B cell (primary cell): Measurements from ENCODE around the gene PPP4R4. TPM values are rescaled to one million over a fixed set of nuclear protein-coding genes. Genes with fewer than 3 reads are reported as not detected.
A peak's percentile ranks its signal among the peaks of the same experiment; 100 is the strongest.

ENCODE experiments used
- ATAC-seq: fragments of 200-7000 bp; cut with Tn5 transposase; one replicate; pipeline ENCODE4 v1.10.0; 2021; ENCODE audit warnings: low read depth, mild to moderate bottlenecking, moderate number of reproducible peaks, moderate library complexity
- CTCF ChIA-PET: fragments of 350-600 bp; sonication (Branson Sonifier 250); formaldehyde crosslinking; loops from one replicate; lab custom pipeline; 2021; ENCODE audit warnings: antibody characterized with exemption, inconsistent platforms; lab: Charles Lee
- POLR2A ChIA-PET: fragments of 350-600 bp; sonication (Branson Sonifier 250); formaldehyde crosslinking; loops from one replicate; lab custom pipeline; 2021; ENCODE audit warnings: antibody characterized with exemption; lab: Charles Lee
- DNase-seq: peaks from one replicate; pipeline ENCODE4 v3.0.0; 2013
- H2AFZ ChIP-seq: 2 replicates; pipeline ENCODE4 v1.6.1; 2012; ENCODE audit warnings: mild to moderate bottlenecking, low read depth, low read length; ENCODE audit not compliant: insufficient read depth, poor library complexity, severe bottlenecking
- H3K27ac ChIP-seq, 2 donors: 1 replicate in 1 of 2; 2 replicates in 1 of 2; pipeline ENCODE4 v1.5.1; 2012 to 2013; ENCODE audit warnings: low read length in 2 of 2, mild to moderate bottlenecking in 2 of 2, moderate library complexity in 1 of 2
- H3K27me3 ChIP-seq, 4 experiments: fragments of 200-600 bp in 1 of 4; sonication (generic) in 1 of 4; replicated peaks in 1 of 4; 1 replicate in 2 of 4; 2 replicates in 2 of 4; pipeline versions ENCODE4 v1.6.1 to v1.7.0; 2013 to 2016; ENCODE audit warnings: low read length in 3 of 4, mild to moderate bottlenecking in 2 of 4, mixed read lengths in 1 of 4, moderate library complexity in 1 of 4; ENCODE audit not compliant: insufficient read depth in 4 of 4, control insufficient read depth in 3 of 4; ENCODE audit errors: control extremely low read depth in 1 of 4
- H3K36me3 ChIP-seq, 2 experiments: replicated peaks in 1 of 2; 1 replicate in 1 of 2; 2 replicates in 1 of 2; pipeline versions ENCODE4 v1.6.1 to v1.7.1; 2013; ENCODE audit warnings: low read length in 1 of 2; ENCODE audit not compliant: insufficient read depth in 2 of 2, control insufficient read depth in 1 of 2; ENCODE audit errors: control extremely low read depth in 1 of 2, extremely low read depth in 1 of 2
- H3K4me1 ChIP-seq, 2 donors: fragments of 200-600 bp in 1 of 2; sonication (generic) in 1 of 2; 1 replicate in 1 of 2; 2 replicates in 1 of 2; pipeline versions ENCODE4 v1.5.1 to v1.6.1; 2013 to 2017; ENCODE audit warnings: low read length in 2 of 2; ENCODE audit not compliant: control insufficient read depth in 2 of 2, insufficient read depth in 2 of 2
- H3K4me2 ChIP-seq: replicated peaks from 2 replicates; pipeline ENCODE3; 2012; ENCODE audit warnings: mild to moderate bottlenecking, low read depth, low read length; ENCODE audit not compliant: poor library complexity, severe bottlenecking
- H3K4me3 ChIP-seq, 5 experiments: fragments of 200-600 bp in 1 of 5; sonication (generic) in 1 of 5; 1 replicate in 3 of 5; 2 replicates in 2 of 5; pipeline versions ENCODE4 v1.5.1 to v1.7.0; 2011 to 2016; ENCODE audit warnings: low read length in 4 of 5, mild to moderate bottlenecking in 4 of 5, low read depth in 2 of 5, control low read depth in 1 of 5, moderate library complexity in 1 of 5; ENCODE audit not compliant: insufficient read depth in 1 of 5; ENCODE audit errors: control extremely low read depth in 1 of 5, extremely low read depth in 1 of 5
- H3K79me2 ChIP-seq: fragments of 200-600 bp; sonication (generic); one replicate; pipeline ENCODE4 v1.6.0; 2016; ENCODE audit warnings: low read length; ENCODE audit not compliant: control insufficient read depth, insufficient read depth
- H3K9ac ChIP-seq: fragments of 200-600 bp; sonication (generic); 2 replicates; pipeline ENCODE4 v1.6.1; 2017; ENCODE audit warnings: mild to moderate bottlenecking, low read length, moderate library complexity
- H3K9me3 ChIP-seq, 3 donors: one replicate each; pipeline versions ENCODE4 v1.6.1 to v1.7.1; 2013; ENCODE audit warnings: low read length in 2 of 3; ENCODE audit not compliant: control insufficient read depth in 2 of 3, insufficient read depth in 1 of 3; ENCODE audit errors: control extremely low read depth in 1 of 3
- H4K20me1 ChIP-seq: 2 replicates; pipeline ENCODE4 v1.6.0; 2012; ENCODE audit warnings: mild to moderate bottlenecking, low read length; ENCODE audit not compliant: insufficient read depth, control insufficient read depth, poor library complexity, severe bottlenecking
- H3K27ac Mint-ChIP-seq: one replicate; pipeline ENCODE4 v1.8.0; 2021; ENCODE audit warnings: mixed read lengths
- H3K27me3 Mint-ChIP-seq: one replicate; pipeline ENCODE4 v1.8.0; 2021; ENCODE audit warnings: mixed read lengths
- H3K4me1 Mint-ChIP-seq: one replicate; pipeline ENCODE4 v1.8.0; 2021; ENCODE audit warnings: mixed read lengths
- H3K4me3 Mint-ChIP-seq: one replicate; pipeline ENCODE4 v1.8.0; 2021; ENCODE audit warnings: mixed read lengths
- H3K9me3 Mint-ChIP-seq: one replicate; pipeline ENCODE4 v1.8.0; 2022; ENCODE audit warnings: mixed read lengths; ENCODE audit not compliant: insufficient read depth
- EZH2 ChIP-seq: IDR thresholded peaks from 2 replicates; pipeline ENCODE4 v1.6.1; 2012; ENCODE audit warnings: borderline replicate concordance, low read depth, mild to moderate bottlenecking, moderate library complexity, low read length; ENCODE audit not compliant: insufficient read depth, poor library complexity, severe bottlenecking
- WGBS: methylation state at CpG from one replicate; pipeline ENCODE4 v1.1.5; 2013; ENCODE audit warnings: missing lambda C conversion rate; ENCODE audit not compliant: insufficient coverage; 5-methylcytosine and 5-hydroxymethylcytosine counted together
- intact Hi-C: fragments of 100-400 bp; cut with micrococcal nuclease; formaldehyde crosslinking; loops from one replicate; pipeline ENCODE4 v1.10.0; 2022
- polyA plus RNA-seq: library from polyadenylated mRNA; depleted of rRNA; stranded (reverse); fragments of >200 nt; gene quantifications from 2 replicates; pipeline ENCODE4 v1.2.3, GENCODE V29; 2012
- total RNA-seq, 2 donors: library from RNA; stranded (reverse); fragments of 120-200 nt in 1 of 2; gene quantifications; 1 replicate in 1 of 2; 2 replicates in 1 of 2; pipeline versions ENCODE4 v1.2.3 to v1.2.4, GENCODE V29; 2013 to 2022
- TF ChIP-seq, protein P1 (sequence below): fragments of 200-600 bp; IDR thresholded peaks from one replicate; pipeline ENCODE4 v1.8.0; 2022; ENCODE audit warnings: antibody characterized with exemption, mild to moderate bottlenecking

Gene PPP4R4
- total and polyA plus RNA-seq, 2 donors (not counting 1 experiment from before 2014, with no cell fraction given), result not detected

DNA sequence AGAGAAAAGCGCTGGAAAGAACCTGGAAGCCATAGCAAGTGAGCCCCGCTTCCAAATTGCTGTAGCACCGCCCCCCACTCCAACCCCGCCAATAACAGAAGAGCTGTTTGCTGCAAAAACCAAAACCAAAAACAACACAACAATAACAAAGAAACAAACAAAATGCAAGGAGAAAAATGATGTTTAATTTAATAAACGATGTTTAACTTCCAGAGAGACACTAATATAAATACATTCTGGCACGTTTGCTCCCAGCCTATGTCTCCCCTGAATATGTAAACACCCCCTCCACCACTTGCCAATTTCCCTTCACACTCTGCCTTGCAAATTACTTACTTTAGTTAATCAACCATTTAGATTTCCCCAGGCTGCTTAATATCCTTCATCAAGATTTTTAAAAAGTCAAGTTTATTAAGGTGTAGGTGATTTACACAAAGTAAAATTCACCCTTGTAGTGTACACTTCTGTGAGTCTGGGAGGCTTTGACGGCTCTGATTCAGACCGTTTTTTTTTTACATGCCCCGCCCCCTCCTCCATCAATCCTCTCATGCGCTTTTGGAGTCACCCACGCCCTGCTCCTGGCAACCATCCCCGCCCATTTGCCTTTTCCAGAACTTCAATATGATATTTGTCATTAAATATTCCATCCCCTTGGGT is 44.2 kb upstream of the PPP4R4 start:
- Histone ChIP-seq H3K4me1 (peaks cover 12 to 18% of the 10 kb centered on the region in 2 donors), H4K20me1 (no peaks in the 10 kb centered on the region), H3K79me2 (no peaks in the 10 kb centered on the region), H3K27me3 (peaks cover 0 to 4% (median 0%) of the 10 kb centered on the region in 4 experiments), H3K4me3 (peak overlapping the region; percentile 57 to 85 (median 65)), H3K27ac (peak overlapping the region in 1 of 2 donors; percentile 35), H2AFZ (peak overlapping the region; percentile 91), H3K9me3 (no peaks in the 10 kb centered on the region), H3K4me2 (peak overlapping the region; percentile 91), H3K36me3 (peaks cover 0 to 3% of the 10 kb centered on the region in 2 experiments), H3K9ac (peak overlapping the region; percentile 69)
- Mint-ChIP-seq H3K4me1 (peaks cover 14% of the 10 kb centered on the region), H3K9me3 (no peaks in the 10 kb centered on the region), H3K4me3 (peak overlapping the region; percentile 94), H3K27me3 (peaks cover 10% of the 10 kb centered on the region), H3K27ac (peak overlapping the region; percentile 68)
- 6% methylated on average over 5 of the region's 12 CpGs for WGBS
- POLR2A ChIA-PET, result interaction anchor here (0.7 to 1.2 kb wide), 2 partner anchors 48 to 91 kb away, joined by 6 to 8 read pairs; no protein-coding TSS in a partner anchor
- CTCF ChIA-PET, result interaction anchor here (0.8 to 4.0 kb wide), 9 partner anchors 39 to 190 kb away, joined by 3 to 38 read pairs (median 15); no protein-coding TSS in a partner anchor
- intact Hi-C loops, result loop anchor here (1.0 to 10.0 kb wide), 6 partner anchors 44 to 1175 kb away; partner anchors contain the start of genes DDX24, IFI27L1 and PPP4R4
- ATAC-seq, result peak; percentile 26
- DNase-seq, result peak; percentile 60
- TF ChIP-seq, protein P1, sequence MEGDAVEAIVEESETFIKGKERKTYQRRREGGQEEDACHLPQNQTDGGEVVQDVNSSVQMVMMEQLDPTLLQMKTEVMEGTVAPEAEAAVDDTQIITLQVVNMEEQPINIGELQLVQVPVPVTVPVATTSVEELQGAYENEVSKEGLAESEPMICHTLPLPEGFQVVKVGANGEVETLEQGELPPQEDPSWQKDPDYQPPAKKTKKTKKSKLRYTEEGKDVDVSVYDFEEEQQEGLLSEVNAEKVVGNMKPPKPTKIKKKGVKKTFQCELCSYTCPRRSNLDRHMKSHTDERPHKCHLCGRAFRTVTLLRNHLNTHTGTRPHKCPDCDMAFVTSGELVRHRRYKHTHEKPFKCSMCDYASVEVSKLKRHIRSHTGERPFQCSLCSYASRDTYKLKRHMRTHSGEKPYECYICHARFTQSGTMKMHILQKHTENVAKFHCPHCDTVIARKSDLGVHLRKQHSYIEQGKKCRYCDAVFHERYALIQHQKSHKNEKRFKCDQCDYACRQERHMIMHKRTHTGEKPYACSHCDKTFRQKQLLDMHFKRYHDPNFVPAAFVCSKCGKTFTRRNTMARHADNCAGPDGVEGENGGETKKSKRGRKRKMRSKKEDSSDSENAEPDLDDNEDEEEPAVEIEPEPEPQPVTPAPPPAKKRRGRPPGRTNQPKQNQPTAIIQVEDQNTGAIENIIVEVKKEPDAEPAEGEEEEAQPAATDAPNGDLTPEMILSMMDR, result peak; percentile 22
- TF ChIP-seq EZH2, result no peak
